Pulmonary artery endothelial cell (primary cell): Measurements from ENCODE around the gene PIEZO1. TPM values are rescaled to one million over a fixed set of nuclear protein-coding genes. Genes with fewer than 3 reads are reported as not detected.
"Not testable (repeated sequence)": the region's sequence is repeated elsewhere in the genome, so short reads cannot be mapped to it uniquely, and the experiment has no call there.

ENCODE experiments used
- DNase-seq: peaks from one replicate; pipeline ENCODE4 v3.0.0-alpha.2; 2011; ENCODE audit warnings: low read depth, low spot score
- total RNA-seq: library from RNA; depleted of rRNA; stranded (reverse); fragments of >200 nt; gene quantifications from 2 replicates; pipeline ENCODE4 v1.2.3, GENCODE V29; 2014

Gene PIEZO1
- total RNA-seq, 1 donor from 2014 or later: 254 TPM

DNA sequence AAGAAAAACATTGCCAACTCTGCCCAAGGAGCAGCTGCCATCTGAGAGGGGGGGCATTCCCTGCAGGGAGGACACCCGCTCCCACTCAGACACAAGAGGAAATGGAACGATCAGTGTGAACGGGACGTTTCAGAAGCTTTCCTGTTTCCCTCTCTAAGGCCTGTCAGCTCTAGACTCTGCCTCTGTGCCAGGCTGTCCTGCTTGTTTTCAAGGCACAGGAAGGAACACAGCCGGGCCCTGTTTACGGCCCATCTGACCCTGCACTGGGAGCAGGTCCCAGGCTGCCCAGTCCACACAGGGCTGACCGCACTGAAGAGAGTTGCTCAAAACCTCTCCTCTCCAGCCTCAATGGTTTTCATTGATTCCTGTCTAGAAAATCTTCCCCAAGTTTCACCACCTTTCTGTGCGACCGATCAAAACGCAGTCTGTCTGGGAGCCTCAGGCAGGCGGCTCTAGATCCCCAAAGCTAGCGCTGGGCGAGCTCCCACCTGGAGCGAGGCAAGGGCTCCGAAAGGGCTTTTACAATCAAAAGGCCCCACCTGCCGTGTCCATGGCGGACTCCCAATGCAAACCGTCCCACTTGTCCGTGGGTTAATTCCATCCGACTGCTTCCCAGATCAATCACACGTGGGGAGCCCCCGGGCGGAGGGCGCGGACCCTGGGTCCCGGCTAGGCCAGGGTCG lies 1.5 kb downstream of the PIEZO1 start:
- DNase-seq: no peak

GRCh38 chr16:88782454-88783390 lies 2.3 kb downstream of the PIEZO1 start:
- no peak for DNase-seq

- DNase-seq: no peak
Measured at GRCh38 chr16:88781140-88782077, 3.6 kb downstream of the PIEZO1 start.

GRCh38 chr16:88780142-88781062 lies 4.6 kb downstream of the PIEZO1 start:
- no peak for DNase-seq

DNA sequence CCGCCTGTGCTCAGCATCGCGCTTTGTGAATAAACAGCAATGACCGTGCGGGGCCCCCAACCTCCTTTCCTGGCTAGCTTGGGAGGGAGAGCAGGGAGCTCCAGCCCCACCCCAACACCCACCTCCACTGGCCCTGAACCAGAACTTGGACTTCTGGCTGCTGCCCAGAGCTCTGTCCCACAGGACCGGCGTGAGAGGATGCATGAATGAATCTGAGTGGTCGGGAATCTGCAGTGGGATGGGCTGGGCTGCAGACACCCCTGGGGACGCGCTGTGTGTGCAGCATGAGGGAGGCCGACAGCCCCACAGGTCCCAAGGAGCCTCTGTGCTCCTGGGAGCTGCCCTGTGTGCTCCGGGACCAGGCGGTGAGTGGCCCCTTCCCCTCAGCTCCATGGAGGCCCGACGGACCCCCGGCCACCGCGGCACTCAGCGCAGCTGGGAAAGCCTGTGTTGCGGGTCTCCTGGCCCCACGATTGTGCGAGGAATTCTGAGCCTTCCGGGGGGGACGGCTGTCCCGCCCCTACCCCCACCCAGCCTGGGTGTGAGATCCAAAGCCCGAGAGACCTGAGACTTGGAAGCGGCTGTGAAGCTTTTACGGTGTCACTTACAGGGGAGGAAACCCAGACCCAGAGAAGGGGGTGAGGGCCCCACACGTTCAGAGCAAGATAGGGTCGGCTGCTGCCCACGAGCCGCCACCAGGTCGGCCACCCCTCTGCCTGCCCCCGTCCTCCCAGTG lies 5.4 kb downstream of the PIEZO1 start:
- no peak for DNase-seq

DNA sequence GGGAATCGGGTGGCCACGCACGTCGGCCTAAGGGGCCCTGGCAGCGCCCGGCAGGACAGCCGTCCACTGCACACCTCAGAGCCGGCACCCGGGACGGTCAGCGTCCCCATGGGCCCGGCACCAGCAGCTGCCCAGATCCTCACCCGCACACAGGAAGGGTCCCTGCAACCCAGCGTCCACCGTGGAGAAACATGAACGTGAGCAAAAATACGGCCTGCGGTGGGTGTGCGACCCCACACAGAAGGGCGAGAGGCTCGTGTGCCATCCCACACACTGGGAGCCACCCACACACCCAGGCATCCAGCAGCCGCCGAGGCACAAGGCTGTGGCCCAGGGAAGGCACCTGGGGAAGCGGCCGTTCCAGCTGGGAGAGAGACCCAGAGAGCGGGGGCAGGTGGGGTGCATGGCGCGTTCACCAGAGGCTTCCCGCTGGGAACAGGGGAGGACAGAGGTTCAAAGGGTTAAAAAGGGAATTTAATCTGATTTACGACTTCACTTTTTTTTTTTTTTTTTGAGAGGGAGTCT lies 6.4 kb downstream of the PIEZO1 start:
- no peak for DNase-seq

GRCh38 chr16:88778271-88778525 lies 6.8 kb downstream of the PIEZO1 start:
- DNase-seq: no peak

DNA sequence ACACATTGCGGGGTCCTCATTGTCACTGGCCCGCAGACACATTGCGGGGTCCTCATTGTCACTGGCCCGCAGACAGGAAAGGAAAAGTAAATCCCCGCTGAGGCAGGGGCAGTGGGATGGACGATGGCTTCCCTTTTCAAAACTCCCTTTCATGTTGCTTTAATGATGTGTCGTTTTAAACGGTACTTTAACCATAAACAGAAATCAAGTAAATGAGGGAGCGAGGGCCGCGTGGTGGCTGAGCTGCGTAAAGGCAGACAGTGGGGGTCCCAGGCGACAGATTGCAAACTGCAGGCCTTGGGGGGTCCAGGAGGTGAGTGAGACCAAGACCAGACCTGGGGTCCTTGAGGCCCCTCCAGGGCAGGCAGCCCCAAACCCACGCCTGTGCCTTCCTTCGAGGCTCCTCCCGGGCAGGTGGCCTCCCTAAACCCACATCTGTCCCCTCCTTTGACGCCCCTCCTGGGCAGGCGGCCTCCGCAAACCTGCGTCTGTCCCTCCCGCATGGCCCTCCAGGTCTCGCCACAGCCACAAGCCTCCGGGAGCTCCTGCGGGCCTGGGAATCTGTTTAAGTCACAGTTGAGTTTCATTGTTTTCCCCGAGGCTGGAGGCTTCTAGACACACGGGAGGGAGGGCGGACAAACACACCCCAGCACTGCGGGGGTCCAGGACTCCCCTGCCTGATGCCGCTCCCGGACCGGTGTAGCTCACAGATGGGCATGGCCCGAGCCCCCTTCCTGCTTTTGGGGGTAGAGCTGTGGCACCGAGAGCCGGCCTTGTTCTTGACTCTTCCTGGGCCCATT lies 7.3 kb downstream of the PIEZO1 start:
- DNase-seq: no peak

- DNase-seq: no peak
Measured at GRCh38 chr16:88775825-88776224, 9.2 kb downstream of the PIEZO1 start.

DNA sequence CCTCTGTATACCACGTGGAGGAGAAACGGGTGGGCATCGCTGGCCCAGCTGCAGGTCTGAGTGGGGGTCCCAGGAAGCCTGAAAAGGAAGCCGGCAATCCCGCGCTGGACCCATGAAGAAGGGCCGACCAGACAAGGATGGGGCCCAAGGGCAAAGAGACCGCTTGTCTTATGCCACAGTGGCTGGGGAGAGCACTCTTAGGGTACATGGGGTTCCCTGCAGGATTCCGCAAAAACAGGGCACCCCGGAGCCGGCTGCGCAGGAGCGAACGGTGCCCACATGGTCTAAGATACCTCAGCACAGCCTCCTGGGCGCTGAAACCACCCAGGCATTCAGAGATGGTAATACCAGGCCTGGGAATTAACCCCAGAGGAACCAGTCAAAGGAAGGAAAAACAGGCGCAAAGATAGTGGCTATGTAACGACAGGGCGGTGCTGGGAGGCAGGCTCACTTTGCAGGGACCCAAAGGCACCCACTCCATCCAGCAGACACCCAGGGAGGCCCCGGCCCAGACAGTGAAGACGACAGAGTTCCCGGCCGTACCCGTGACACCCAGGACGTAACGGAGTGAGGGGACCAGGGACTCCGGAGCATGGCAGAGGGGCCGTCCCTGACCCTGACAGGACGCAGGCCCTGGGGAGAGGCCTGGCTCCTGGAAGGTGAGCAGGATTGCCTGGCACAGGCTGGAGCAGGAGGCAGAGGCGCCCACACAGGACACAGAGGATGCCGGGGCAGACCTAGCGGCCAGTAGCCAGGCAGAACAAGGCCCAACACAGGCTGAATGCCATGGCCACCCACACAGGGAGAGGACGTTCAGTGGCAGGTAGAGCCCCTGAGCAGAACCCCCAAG lies 10.3 kb downstream of the PIEZO1 start:
- DNase-seq: no peak

DNA sequence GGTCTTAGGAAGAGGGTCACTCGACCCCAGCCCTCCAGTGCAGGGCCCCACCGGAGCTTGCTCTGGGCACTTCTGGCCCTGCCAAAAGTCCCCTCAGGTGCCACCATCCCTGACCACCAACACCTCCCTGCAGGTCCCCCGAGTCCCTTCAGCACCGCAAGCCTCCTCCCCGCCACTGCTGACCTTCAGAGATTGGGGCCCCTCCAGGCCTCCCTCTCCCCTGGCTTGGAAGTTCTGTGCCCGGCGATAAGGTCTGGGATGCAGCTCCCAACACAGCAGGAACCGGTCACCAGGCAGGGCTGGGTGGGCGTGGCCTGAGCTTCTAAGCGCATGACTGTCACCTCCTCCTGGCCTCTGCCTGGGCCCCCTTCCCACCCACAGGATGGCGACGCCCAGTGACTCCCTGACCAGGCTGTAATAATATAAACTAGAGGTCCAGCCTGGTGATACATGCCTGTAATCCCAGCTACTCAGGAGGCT lies 11.2 kb downstream of the PIEZO1 start:
- no peak for DNase-seq

- no peak for DNase-seq
Measured at GRCh38 chr16:88772871-88773811, 11.9 kb downstream of the PIEZO1 start.

- not testable (repeated sequence) for DNase-seq
Measured at GRCh38 chr16:88771781-88772180, 13.2 kb downstream of the PIEZO1 start.

DNA sequence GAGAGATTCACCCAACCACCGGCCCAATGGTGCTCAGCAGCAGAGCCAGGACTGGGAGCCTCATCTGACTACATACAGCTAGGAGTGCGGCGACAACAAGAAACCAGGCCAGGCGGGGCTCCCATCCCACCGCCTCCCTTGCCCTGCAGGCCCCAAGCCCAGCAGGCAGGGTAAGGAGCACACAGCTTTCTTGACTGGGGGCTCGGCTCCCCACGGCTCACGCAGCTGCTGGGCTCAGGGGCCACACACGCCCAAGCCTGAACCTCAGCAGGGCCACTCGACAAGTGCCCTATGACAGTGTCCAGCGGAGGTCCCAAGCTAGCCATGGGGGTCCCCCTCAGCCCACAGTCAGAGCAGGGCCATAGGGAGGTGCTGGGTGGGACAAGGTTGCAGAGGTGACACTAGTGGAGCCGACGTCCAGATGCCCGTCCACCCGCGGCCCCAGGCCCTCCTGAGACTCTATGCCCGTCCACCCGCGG lies 13.7 kb downstream of the PIEZO1 start:
- no peak for DNase-seq

- DNase-seq: no peak
Measured at GRCh38 chr16:88770461-88771293, 14.3 kb downstream of the PIEZO1 start.
